HG03460 (cell line): ENCODE results near the gene ADCY1.

ENCODE experiments used
- ATAC-seq: cut with Tn5 transposase; IDR thresholded peaks from one replicate; pipeline ENCODE4 v1.9.1; 2021; ENCODE audit not compliant: unreplicated experiment

ADCY1 gene

GRCh38 chr7:45689011-45689796 lies 115.0 kb downstream of the ADCY1 start:
- no peak for ATAC-seq

- ATAC-seq, result no peak
These were observed 115.9 kb downstream of the ADCY1 start for GRCh38 chr7:45689797-45690761.

- ATAC-seq, result no peak
These were observed 116.6 kb downstream of the ADCY1 start for GRCh38 chr7:45690762-45691150.

- no peak for ATAC-seq
These were observed 117.0 kb downstream of the ADCY1 start for GRCh38 chr7:45691155-45691656.

- no peak for ATAC-seq
These were observed 117.9 kb downstream of the ADCY1 start for GRCh38 chr7:45692031-45692430.

GRCh38 chr7:45695249-45695995 lies 121.3 kb downstream of the ADCY1 start:
- no peak for ATAC-seq

GRCh38 chr7:45696476-45696875 lies 122.3 kb downstream of the ADCY1 start:
- ATAC-seq, result no peak

- ATAC-seq, result no peak
These were observed 123.5 kb downstream of the ADCY1 start for GRCh38 chr7:45697576-45698136.

- no peak for ATAC-seq
These were observed 124.3 kb downstream of the ADCY1 start for GRCh38 chr7:45698303-45699014.

GRCh38 chr7:45699015-45699309 lies 124.8 kb downstream of the ADCY1 start:
- ATAC-seq, result no peak

- no peak for ATAC-seq
These were observed 125.7 kb downstream of the ADCY1 start for GRCh38 chr7:45699726-45700390.

- no peak for ATAC-seq
These were observed 126.4 kb downstream of the ADCY1 start for GRCh38 chr7:45700556-45700955.

GRCh38 chr7:45701701-45702510 lies 127.7 kb downstream of the ADCY1 start:
- ATAC-seq, result no peak

GRCh38 chr7:45702751-45703150 lies 128.6 kb downstream of the ADCY1 start:
- ATAC-seq, result no peak

GRCh38 chr7:45703373-45703821 lies 129.2 kb downstream of the ADCY1 start:
- no peak for ATAC-seq

GRCh38 chr7:45703911-45704682 lies 129.9 kb downstream of the ADCY1 start:
- no peak for ATAC-seq

- no peak for ATAC-seq
These were observed 130.5 kb downstream of the ADCY1 start for GRCh38 chr7:45704683-45705016.
